NCI-H69 (cell line): ENCODE data around the gene ESYT2.
"Not testable (repeated sequence)": the region's sequence is repeated elsewhere in the genome, so short reads cannot be mapped to it uniquely, and the experiment has no call there.

ENCODE experiments used
- DNase-seq: peaks from one replicate; lab custom pipeline; 2025; lab: John Stamatoyannopoulos, UW

ESYT2 gene

GRCh38 chr7:158829342-158830210 lies at the start of gene ESYT2:
TSS of gene ESYT2 (minus strand) at chr7:158829509. CDS start at chr7:158829418, 91 bp downstream.
- DNase-seq, result peak; percentile 98

GRCh38 chr7:158878151-158879079 lies 49.1 kb upstream of the ESYT2 start:
- DNase-seq, result not testable (repeated sequence)

- DNase-seq, result no peak
Measured at GRCh38 chr7:158876984-158877383, 47.7 kb upstream of the ESYT2 start.

GRCh38 chr7:158869876-158870275 lies 40.6 kb upstream of the ESYT2 start:
- DNase-seq, result no peak

- DNase-seq, result no peak
Measured at GRCh38 chr7:158868764-158869410, 39.6 kb upstream of the ESYT2 start.

- no peak for DNase-seq
Measured at GRCh38 chr7:158867214-158867984, 38.1 kb upstream of the ESYT2 start.

GRCh38 chr7:158865977-158866376 lies 36.7 kb upstream of the ESYT2 start:
- no peak for DNase-seq

GRCh38 chr7:158865462-158865922 lies 36.2 kb upstream of the ESYT2 start:
- peak; percentile 19 for DNase-seq

GRCh38 chr7:158864833-158865232 lies 35.5 kb upstream of the ESYT2 start:
- no peak for DNase-seq

- DNase-seq, result no peak
Measured at GRCh38 chr7:158864507-158864820, 35.2 kb upstream of the ESYT2 start.

GRCh38 chr7:158863611-158864506 lies 34.5 kb upstream of the ESYT2 start:
- DNase-seq, result peak; percentile 70

GRCh38 chr7:158862985-158863610 lies 33.8 kb upstream of the ESYT2 start:
- peak; percentile 73 for DNase-seq

- DNase-seq, result no peak
Measured at GRCh38 chr7:158861936-158862704, 32.8 kb upstream of the ESYT2 start.

GRCh38 chr7:158861004-158861787 lies 31.9 kb upstream of the ESYT2 start:
- peak; percentile 49 for DNase-seq

- no peak for DNase-seq
Measured at GRCh38 chr7:158860394-158860793, 31.1 kb upstream of the ESYT2 start.

- peak; percentile 75 for DNase-seq
Measured at GRCh38 chr7:158858592-158859503, 29.5 kb upstream of the ESYT2 start.
